WERI-Rb-1 (cell line): ENCODE measurements around the gene RRP9.
"Not testable (repeated sequence)": the region's sequence is repeated elsewhere in the genome, so short reads cannot be mapped to it uniquely, and the experiment has no call there.

Source experiments
- DNase-seq: peaks from one replicate; pipeline ENCODE4 v3.0.0-alpha.2; 2020
- H3K27ac ChIP-seq: fragments of 250-450 bp; sonication (Bioruptor Pico); 2 replicates; pipeline ENCODE4 v1.5.1; 2020; ENCODE audit warnings: mild to moderate bottlenecking, moderate library complexity
- H3K27me3 ChIP-seq: fragments of 250-450 bp; sonication (Bioruptor Pico); 2 replicates; pipeline ENCODE4 v1.5.1; 2021; ENCODE audit warnings: mild to moderate bottlenecking, low read depth, moderate library complexity; ENCODE audit not compliant: insufficient read depth, severe bottlenecking
- H3K36me3 ChIP-seq: fragments of 250-450 bp; sonication (Bioruptor Pico); 2 replicates; pipeline ENCODE4 v1.5.1; 2020; ENCODE audit warnings: mild to moderate bottlenecking, moderate library complexity
- H3K4me3 ChIP-seq: 2 replicates; pipeline ENCODE4 v1.5.1; 2011; ENCODE audit warnings: low read depth, mild to moderate bottlenecking, control low read depth, low read length
- H3K9me3 ChIP-seq: fragments of 250-450 bp; sonication (Bioruptor Pico); 2 replicates; pipeline ENCODE4 v1.5.1; 2021; ENCODE audit warnings: mild to moderate bottlenecking, moderate library complexity; ENCODE audit not compliant: severe bottlenecking
- CTCF ChIP-seq: IDR thresholded peaks from 2 replicates; pipeline ENCODE4 v1.5.1; 2011; ENCODE audit warnings: low read depth, mild to moderate bottlenecking, control low read depth, inconsistent platforms, low read length

The RRP9 gene

GRCh38 chr3:51908026-51908425 is 33.7 kb downstream of the RRP9 start:
- DNase-seq = no peak
- no peak for TF ChIP-seq CTCF
- Histone ChIP-seq H3K4me3 (no peak overlapping the region), H3K27ac (no peak overlapping the region), H3K9me3 (peaks cover 2% of the 10 kb centered on the region), H3K27me3 (no peaks in the 10 kb centered on the region), H3K36me3 (no peaks in the 10 kb centered on the region)

- no peak for DNase-seq
- no peak for TF ChIP-seq CTCF
- H3K4me3 ChIP-seq = no peak overlapping the region
Observed at GRCh38 chr3:51904034-51904823, 37.5 kb downstream of the RRP9 start.

GRCh38 chr3:51902361-51902760 is 39.3 kb downstream of the RRP9 start:
- H3K27me3 ChIP-seq, H3K27ac ChIP-seq, H3K4me3 ChIP-seq, H3K9me3 ChIP-seq, H3K36me3 ChIP-seq, DNase-seq: not testable (repeated sequence)

More at GRCh38 chr3:51904034-51904823, 37.5 kb downstream of the RRP9 start:
- no peaks in the 10 kb centered on the region for H3K27me3 ChIP-seq
- H3K27ac ChIP-seq = no peak overlapping the region
- no peaks in the 10 kb centered on the region for H3K36me3 ChIP-seq
- H3K9me3 ChIP-seq = peaks cover 2% of the 10 kb centered on the region

GRCh38 chr3:51900043-51900442 is 41.7 kb downstream of the RRP9 start:
- H3K36me3 ChIP-seq, H3K27me3 ChIP-seq, H3K9me3 ChIP-seq, DNase-seq, H3K4me3 ChIP-seq, H3K27ac ChIP-seq: not testable (repeated sequence)

GRCh38 chr3:51897391-51897790 is 44.3 kb downstream of the RRP9 start:
- H3K36me3 ChIP-seq = no peaks in the 10 kb centered on the region
- TF ChIP-seq CTCF = no peak
- no peak overlapping the region for H3K4me3 ChIP-seq
- H3K9me3 ChIP-seq = no peaks in the 10 kb centered on the region
- H3K27ac ChIP-seq = no peak overlapping the region
- DNase-seq = no peak
- no peaks in the 10 kb centered on the region for H3K27me3 ChIP-seq

GRCh38 chr3:51896607-51897305 is 44.9 kb downstream of the RRP9 start:
- no peak overlapping the region for H3K4me3 ChIP-seq
- H3K9me3 ChIP-seq = no peaks in the 10 kb centered on the region
- no peak for TF ChIP-seq CTCF
- no peaks in the 10 kb centered on the region for H3K27me3 ChIP-seq
- no peaks in the 10 kb centered on the region for H3K36me3 ChIP-seq
- no peak for DNase-seq
- no peak overlapping the region for H3K27ac ChIP-seq

- Histone ChIP-seq H3K4me3 (no peak overlapping the region), H3K27ac (no peak overlapping the region), H3K9me3 (no peaks in the 10 kb centered on the region), H3K27me3 (no peaks in the 10 kb centered on the region), H3K36me3 (no peaks in the 10 kb centered on the region)
- no peak for DNase-seq
- no peak for TF ChIP-seq CTCF
Observed at GRCh38 chr3:51894939-51895338, 46.8 kb downstream of the RRP9 start.
